ENCODE measurements around the gene TAF11L4. TPM values are rescaled to one million over a fixed set of nuclear protein-coding genes. Genes with fewer than 3 reads are reported as not detected.
"Not testable (repeated sequence)": the region's sequence is repeated elsewhere in the genome, so short reads cannot be mapped to it uniquely, and the experiment has no call there.

TAF11L4 gene
- total RNA-seq, 6 donors from 2014 or later, result not detected

- H3K4me1 ChIP-seq, result no peaks in the 10 kb centered on the region
- ATAC-seq (ENCODE audit: low FRiP score in 2 of 2) (no peak), DNase-seq (no peak)
- H3K27me3 ChIP-seq, result no peaks in the 10 kb centered on the region
- 81 to 94% methylated on average over 1 of the region's 1 CpG for WGBS, 2 donors
- no peak overlapping the region for H3K4me3 ChIP-seq
- H3K36me3 ChIP-seq, result no peaks in the 10 kb centered on the region
- no peaks in the 10 kb centered on the region for H3K9me3 ChIP-seq
- TF ChIP-seq EP300 (IDR thresholded peaks at IDR 0.05) (no peak), POLR2AphosphoS5 (IDR thresholded peaks at IDR 0.05) (no peak)
- H3K27ac ChIP-seq, result no peak overlapping the region
Observed at GRCh38 chr5:17487174-17487512, 34.5 kb upstream of the TAF11L4 start.

GRCh38 chr5:17491257-17491656 is 30.3 kb upstream of the TAF11L4 start:
- peak in 1 of 2 donors; percentile 59 for DNase-seq
- not testable (repeated sequence) for H3K27me3 ChIP-seq; ATAC-seq (ENCODE audit: low FRiP score in 2 of 2); H3K9me3 ChIP-seq; H3K36me3 ChIP-seq; H3K4me1 ChIP-seq; H3K4me3 ChIP-seq; H3K27ac ChIP-seq
- 94 to 96% methylated on average over 15 to 21 of the region's 23 CpGs for WGBS, 2 donors

GRCh38 chr5:17492770-17493169 is 28.8 kb upstream of the TAF11L4 start:
- no peak for DNase-seq
- no peak for ATAC-seq (ENCODE audit: low FRiP score in 2 of 2)
- H3K9me3 ChIP-seq, result no peaks in the 10 kb centered on the region
- 94 to 96% methylated on average over 3 of the region's 3 CpGs for WGBS, 2 donors
- no peak for TF ChIP-seq POLR2A (IDR thresholded peaks at IDR 0.05)
- TF ChIP-seq POLR2AphosphoS5 (IDR thresholded peaks at IDR 0.05), result no peak
- TF ChIP-seq CTCF (IDR thresholded peaks at IDR 0.05), result no peak
- TF ChIP-seq EP300 (IDR thresholded peaks at IDR 0.05), result no peak
- H3K27me3 ChIP-seq, result no peaks in the 10 kb centered on the region
- no peak overlapping the region for H3K27ac ChIP-seq
- H3K36me3 ChIP-seq, result no peaks in the 10 kb centered on the region
- H3K4me3 ChIP-seq, result no peak overlapping the region
- H3K4me1 ChIP-seq, result no peaks in the 10 kb centered on the region

- H3K27me3 ChIP-seq, result no peaks in the 10 kb centered on the region
- H3K4me1 ChIP-seq, result no peaks in the 10 kb centered on the region
- DNase-seq (no peak), ATAC-seq (ENCODE audit: low FRiP score in 2 of 2) (no peak)
- H3K27ac ChIP-seq, result no peak overlapping the region
- H3K4me3 ChIP-seq, result no peak overlapping the region
- H3K36me3 ChIP-seq, result no peaks in the 10 kb centered on the region
- no peaks in the 10 kb centered on the region for H3K9me3 ChIP-seq
- WGBS, 2 donors, result 69 to 73% methylated on average over 4 of the region's 4 CpGs
- TF ChIP-seq CTCF (IDR thresholded peaks at IDR 0.05), result no peak
- no peak for TF ChIP-seq POLR2A (IDR thresholded peaks at IDR 0.05)
- TF ChIP-seq POLR2AphosphoS5 (IDR thresholded peaks at IDR 0.05), result no peak
- no peak for TF ChIP-seq EP300 (IDR thresholded peaks at IDR 0.05)
Observed at GRCh38 chr5:17497446-17497845, 24.2 kb upstream of the TAF11L4 start.

- not testable (repeated sequence) for H3K9me3 ChIP-seq; H3K36me3 ChIP-seq; H3K4me1 ChIP-seq; H3K4me3 ChIP-seq; ATAC-seq (ENCODE audit: low FRiP score in 2 of 2); DNase-seq; H3K27me3 ChIP-seq; H3K27ac ChIP-seq
- 87 to 92% methylated on average over 8 of the region's 8 CpGs for WGBS, 2 donors
Observed at GRCh38 chr5:17497931-17498330, 23.7 kb upstream of the TAF11L4 start, which contains the start of gene TAF11L2. TSS of gene TAF11L2 (plus strand) at chr5:17498231.

- no peaks in the 10 kb centered on the region for H3K4me1 ChIP-seq
- no peaks in the 10 kb centered on the region for H3K36me3 ChIP-seq
- no peaks in the 10 kb centered on the region for H3K9me3 ChIP-seq
- no peak overlapping the region for H3K4me3 ChIP-seq
- 92 to 96% methylated on average over 13 to 17 of the region's 17 CpGs for WGBS, 2 donors
- no peak overlapping the region for H3K27ac ChIP-seq
- TF ChIP-seq POLR2A (IDR thresholded peaks at IDR 0.05) (no peak), POLR2AphosphoS5 (IDR thresholded peaks at IDR 0.05) (no peak), CTCF (IDR thresholded peaks at IDR 0.05) (no peak), EP300 (IDR thresholded peaks at IDR 0.05) (no peak)
- H3K27me3 ChIP-seq, result no peaks in the 10 kb centered on the region
- peak in 1 of 2 donors; percentile 40 for DNase-seq
- no peak for ATAC-seq (ENCODE audit: low FRiP score in 2 of 2)
Observed at GRCh38 chr5:17511775-17512325, 9.8 kb upstream of the TAF11L4 start.

- not testable (repeated sequence) for H3K9me3 ChIP-seq; H3K36me3 ChIP-seq; ATAC-seq (ENCODE audit: low FRiP score in 2 of 2); H3K4me3 ChIP-seq; H3K27me3 ChIP-seq; H3K27ac ChIP-seq; H3K4me1 ChIP-seq
- peak in 1 of 2 donors; percentile 41 for DNase-seq
- 82 to 88% methylated on average over 11 to 12 of the region's 12 CpGs for WGBS, 2 donors
Observed at GRCh38 chr5:17517526-17517925, 4.1 kb upstream of the TAF11L4 start.

GRCh38 chr5:17518067-17518466 is 3.5 kb upstream of the TAF11L4 start, which contains the start of gene TAF11L3:
TSS of gene TAF11L3 (plus strand) at chr5:17518367.
- H3K9me3 ChIP-seq; DNase-seq; ATAC-seq (ENCODE audit: low FRiP score in 2 of 2); H3K27me3 ChIP-seq; H3K4me1 ChIP-seq; H3K36me3 ChIP-seq; H3K4me3 ChIP-seq; H3K27ac ChIP-seq: not testable (repeated sequence)
- no CpG with 5 or more reads among the region's 15 CpGs for WGBS, 2 donors

- not testable (repeated sequence) for H3K9me3 ChIP-seq; H3K27ac ChIP-seq; H3K36me3 ChIP-seq; H3K27me3 ChIP-seq; H3K4me1 ChIP-seq; H3K4me3 ChIP-seq; DNase-seq; ATAC-seq (ENCODE audit: low FRiP score in 2 of 2)
- WGBS, 2 donors, result 92 to 95% methylated on average over 10 of the region's 14 CpGs
Observed at GRCh38 chr5:17519508-17519907, 2.1 kb upstream of the TAF11L4 start.

GRCh38 chr5:17524935-17525334 is 3.3 kb downstream of the TAF11L4 start, which contains the start of gene TAF11L5:
TSS of gene TAF11L5 (plus strand) at chr5:17525235.
- H3K4me1 ChIP-seq; DNase-seq; H3K27ac ChIP-seq; ATAC-seq (ENCODE audit: low FRiP score in 2 of 2); H3K36me3 ChIP-seq; H3K4me3 ChIP-seq; H3K27me3 ChIP-seq; H3K9me3 ChIP-seq: not testable (repeated sequence)
- WGBS, 2 donors, result no CpG with 5 or more reads among the region's 15 CpGs
